Stomach (tissue), 9 donors: ENCODE measurements around the gene TOR1A. TPM values are rescaled to one million over a fixed set of nuclear protein-coding genes. Genes with fewer than 3 reads are reported as not detected.
A peak's percentile ranks its signal among the peaks of the same experiment; 100 is the strongest.

Experiments
- DNase-seq, 2 donors: peaks; one replicate each; pipeline versions ENCODE4 v3.0.0 to v3.0.0-alpha.2; 2013 to 2019
- H3K27ac ChIP-seq, 5 donors: fragments of 200-600 bp in 4 of 5; sonication (generic) in 4 of 5; one replicate each; pipeline ENCODE4 v1.5.1; 2013 to 2019; ENCODE audit warnings: mild to moderate bottlenecking in 1 of 5, moderate library complexity in 1 of 5
- H3K27me3 ChIP-seq, 3 donors: fragments of 200-600 bp; sonication (generic); one replicate each; pipeline ENCODE4 v1.5.1; 2017 to 2019; ENCODE audit warnings: mixed run types in 1 of 3
- H3K36me3 ChIP-seq, 4 donors: fragments of 200-600 bp; sonication (generic); 1 replicate in 3 of 4; 2 replicates in 1 of 4; pipeline ENCODE4 v1.5.1; 2016 to 2019
- H3K4me1 ChIP-seq, 4 donors: fragments of 200-600 bp; sonication (generic); one replicate each; pipeline ENCODE4 v1.5.1; 2016 to 2019
- H3K4me3 ChIP-seq, 4 donors: fragments of 200-600 bp; sonication (generic) in 3 of 4; one replicate each; pipeline ENCODE4 v1.5.1; 2016 to 2019; ENCODE audit warnings: mild to moderate bottlenecking in 1 of 4
- H3K9me3 ChIP-seq, 4 donors: fragments of 200-600 bp; sonication (generic); one replicate each; pipeline ENCODE4 v1.5.1; 2016 to 2019
- EP300 ChIP-seq: sonication (generic); formaldehyde crosslinking; IDR thresholded peaks from one replicate; pipeline ENCODE4 v1.6.1; 2017; ENCODE audit warnings: antibody characterized with exemption
- POLR2A ChIP-seq, 4 donors: fragments of 450-650 bp; IDR thresholded peaks; one replicate each; pipeline ENCODE4 v1.6.1; 2016; ENCODE audit warnings: antibody characterized with exemption in 4 of 4, control low read depth in 2 of 4, mild to moderate bottlenecking in 1 of 4, moderate library complexity in 1 of 4
- POLR2AphosphoS5 ChIP-seq, 3 donors: sonication (generic); formaldehyde crosslinking; IDR thresholded peaks; one replicate each; pipeline ENCODE4 v1.6.1; 2016; ENCODE audit warnings: antibody characterized with exemption in 3 of 3
- WGBS, 5 donors: extraction: QIAGEN DNeasy Blood & Tissue Kit in 3 of 5; methylation state at CpG; one replicate each; pipeline versions ENCODE4 v1.1.5 to v1.1.7; 2013 to 2018; 5-methylcytosine and 5-hydroxymethylcytosine counted together
- intact Hi-C: fragments of 100-400 bp; cut with DNase I; formaldehyde crosslinking; loops from one replicate; pipeline ENCODE4 v1.15.1; 2023; ENCODE audit warnings: low total_unique reads
- polyA plus RNA-seq, 3 donors: library from polyadenylated mRNA; stranded (reverse); fragments of 200-250 nt; gene quantifications; one replicate each; pipeline ENCODE4 v1.2.3, GENCODE V29; 2013
- total RNA-seq, 5 donors: library from RNA; depleted of rRNA; stranded (reverse); fragments of >200 nt; gene quantifications; one replicate each; pipeline versions ENCODE4 v1.1.0 to v1.2.3, GENCODE V29; 2014 to 2016
- TF ChIP-seq, protein P1 (sequence below), 7 experiments: fragments of 450-650 bp in 4 of 7; fragments of 200-600 bp in 3 of 7; sonication (generic) in 3 of 7; IDR thresholded peaks; one replicate each; pipeline ENCODE4 v1.5.1; 2016 to 2019; ENCODE audit warnings: antibody characterized with exemption in 7 of 7, control low read depth in 2 of 7, mild to moderate bottlenecking in 1 of 7
- donor health status: healthy with polysubstance abuse.
- donor health status: Bipolar disorder and iron deficiency.
- donor health status: healthy.

The TOR1A gene
- total and polyA plus RNA-seq, 8 donors, result 6.4 to 77.6 (median 22.4) TPM

GRCh38 chr9:129868872-129869486, 45.0 kb upstream of the TOR1A start:
- peaks cover 15 to 67% (median 63%) of the 10 kb centered on the region in 4 donors for H3K36me3 ChIP-seq
- TF ChIP-seq POLR2A (IDR thresholded peaks at IDR 0.05) (no peak), EP300 (no peak), POLR2AphosphoS5 (IDR thresholded peaks at IDR 0.05) (no peak)
- TF ChIP-seq, protein P1, sequence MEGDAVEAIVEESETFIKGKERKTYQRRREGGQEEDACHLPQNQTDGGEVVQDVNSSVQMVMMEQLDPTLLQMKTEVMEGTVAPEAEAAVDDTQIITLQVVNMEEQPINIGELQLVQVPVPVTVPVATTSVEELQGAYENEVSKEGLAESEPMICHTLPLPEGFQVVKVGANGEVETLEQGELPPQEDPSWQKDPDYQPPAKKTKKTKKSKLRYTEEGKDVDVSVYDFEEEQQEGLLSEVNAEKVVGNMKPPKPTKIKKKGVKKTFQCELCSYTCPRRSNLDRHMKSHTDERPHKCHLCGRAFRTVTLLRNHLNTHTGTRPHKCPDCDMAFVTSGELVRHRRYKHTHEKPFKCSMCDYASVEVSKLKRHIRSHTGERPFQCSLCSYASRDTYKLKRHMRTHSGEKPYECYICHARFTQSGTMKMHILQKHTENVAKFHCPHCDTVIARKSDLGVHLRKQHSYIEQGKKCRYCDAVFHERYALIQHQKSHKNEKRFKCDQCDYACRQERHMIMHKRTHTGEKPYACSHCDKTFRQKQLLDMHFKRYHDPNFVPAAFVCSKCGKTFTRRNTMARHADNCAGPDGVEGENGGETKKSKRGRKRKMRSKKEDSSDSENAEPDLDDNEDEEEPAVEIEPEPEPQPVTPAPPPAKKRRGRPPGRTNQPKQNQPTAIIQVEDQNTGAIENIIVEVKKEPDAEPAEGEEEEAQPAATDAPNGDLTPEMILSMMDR (IDR thresholded peaks at IDR 0.05), result no peak
- peak overlapping the region; percentile 10 to 67 (median 29) for H3K27ac ChIP-seq
- no peak overlapping the region for H3K4me3 ChIP-seq
- H3K27me3 ChIP-seq, result no peaks in the 10 kb centered on the region
- intact Hi-C loops, result no loop called here
- no peaks in the 10 kb centered on the region for H3K9me3 ChIP-seq
- peak; percentile 51 to 71 for DNase-seq
- peaks cover 0 to 7% (median 0%) of the 10 kb centered on the region in 4 donors for H3K4me1 ChIP-seq
- WGBS, 5 donors, result 78 to 89% (median 85%) methylated on average over 25 to 28 of the region's 28 CpGs

DNA sequence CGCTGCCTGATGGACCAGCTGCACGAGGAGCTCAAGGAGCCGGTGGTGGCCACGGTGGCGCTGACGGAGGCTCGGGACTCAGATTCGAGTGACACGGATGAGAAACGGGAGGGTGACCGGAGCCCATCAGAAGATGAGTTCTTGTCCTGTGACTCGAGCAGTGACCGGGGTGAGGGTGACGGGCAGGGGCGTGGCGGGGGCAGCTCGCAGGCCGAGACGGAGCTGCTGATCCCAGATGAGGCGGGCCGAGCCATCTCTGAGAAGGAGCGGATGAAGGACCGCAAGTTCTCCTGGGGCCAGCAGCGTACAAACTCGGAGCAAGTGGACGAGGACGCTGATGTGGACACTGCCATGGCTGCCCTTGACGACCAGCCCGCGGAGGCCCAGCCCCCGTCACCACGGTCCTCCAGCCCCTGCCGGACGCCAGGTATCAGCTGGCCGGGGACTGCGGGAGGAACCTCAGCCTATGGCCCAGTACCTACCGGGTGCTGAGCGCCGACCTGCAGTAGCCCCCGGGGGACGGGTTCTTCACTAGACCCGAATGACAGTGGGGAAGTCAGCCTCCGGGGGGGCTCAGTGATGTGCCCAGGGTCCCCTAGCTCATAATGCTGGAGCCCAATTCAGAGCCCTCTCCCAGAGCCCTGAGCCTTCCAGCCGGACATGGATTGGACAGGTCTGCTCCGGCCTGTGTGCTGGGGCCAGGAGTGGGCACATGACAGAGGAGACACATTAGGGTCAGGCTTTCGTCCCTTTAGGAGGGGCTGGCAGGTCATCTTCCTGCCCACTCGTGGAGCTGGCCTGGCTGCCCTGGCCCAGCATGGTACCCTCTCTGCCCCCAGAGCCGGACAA, 44.3 kb upstream of the TOR1A start:
- intact Hi-C loops, result no loop called here
- H3K27me3 ChIP-seq, result no peaks in the 10 kb centered on the region
- H3K4me3 ChIP-seq, result no peak overlapping the region
- peaks cover 9 to 72% (median 68%) of the 10 kb centered on the region in 4 donors for H3K36me3 ChIP-seq
- TF ChIP-seq POLR2AphosphoS5 (IDR thresholded peaks at IDR 0.05) (no peak), EP300 (no peak), POLR2A (IDR thresholded peaks at IDR 0.05) (no peak)
- TF ChIP-seq, protein P1 (IDR thresholded peaks at IDR 0.05), result no peak
- WGBS, 5 donors, result 87 to 90% (median 88%) methylated on average over 38 to 48 of the region's 48 CpGs
- H3K4me1 ChIP-seq, result peaks cover 0 to 7% (median 0%) of the 10 kb centered on the region in 4 donors
- H3K9me3 ChIP-seq, result no peaks in the 10 kb centered on the region
- peak overlapping the region in 4 of 5 donors; percentile 10 to 67 (median 40) for H3K27ac ChIP-seq
- no peak for DNase-seq

DNA sequence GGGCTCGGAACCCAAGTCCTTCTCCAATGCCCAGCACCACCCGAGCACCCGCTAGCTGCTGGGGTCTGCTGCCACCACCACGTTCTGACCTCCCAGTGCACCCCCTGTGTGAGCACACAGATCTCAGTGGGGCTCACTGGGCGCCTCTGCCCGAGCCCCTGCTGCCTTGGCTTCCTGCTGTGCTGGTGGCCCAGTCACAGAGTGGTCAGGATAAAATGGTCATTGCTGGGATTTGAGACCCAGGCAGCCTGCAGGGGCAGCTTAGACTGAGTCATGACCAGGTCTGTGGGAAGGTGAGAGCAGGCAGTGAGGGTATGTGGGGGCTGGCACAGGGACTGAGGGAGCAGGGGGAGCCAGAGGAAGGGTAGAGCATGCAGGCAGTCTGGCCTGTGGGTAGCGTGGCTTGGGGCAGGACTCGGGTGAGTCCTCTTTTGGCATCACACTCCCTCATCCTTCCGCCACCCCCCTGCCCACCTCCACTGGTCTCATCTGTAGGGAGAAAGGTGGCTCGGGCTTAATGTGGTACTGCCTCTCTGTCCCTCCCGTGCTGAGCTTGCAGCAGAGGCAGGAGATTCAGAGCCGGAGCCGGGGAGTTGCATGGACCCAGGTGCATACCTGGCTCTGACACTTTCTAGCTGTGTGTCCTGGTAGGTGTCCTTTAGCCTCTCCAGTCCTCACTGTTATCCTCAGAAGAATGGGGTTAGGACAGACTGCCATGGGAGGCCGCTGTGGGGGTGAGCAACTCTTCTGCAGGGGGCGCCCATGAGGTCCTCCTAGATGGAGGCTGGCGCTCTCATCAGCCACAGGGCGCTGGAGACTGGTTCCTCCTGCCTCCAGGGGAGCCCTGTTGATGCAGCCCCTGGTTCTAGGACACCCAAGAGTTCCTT, 43.4 kb upstream of the TOR1A start:
- no peak for TF ChIP-seq POLR2AphosphoS5 (IDR thresholded peaks at IDR 0.05)
- TF ChIP-seq, protein P1 (IDR thresholded peaks at IDR 0.05), result no peak
- no peak for TF ChIP-seq EP300
- no peak for TF ChIP-seq POLR2A (IDR thresholded peaks at IDR 0.05)

More for the DNA sequence above, 43.4 kb upstream of the TOR1A start:
- Histone ChIP-seq H3K4me1 (peaks cover 0 to 7% (median 0%) of the 10 kb centered on the region in 4 donors), H3K9me3 (no peaks in the 10 kb centered on the region), H3K27ac (no peak overlapping the region), H3K4me3 (no peak overlapping the region), H3K27me3 (no peaks in the 10 kb centered on the region), H3K36me3 (peaks cover 9 to 81% (median 76%) of the 10 kb centered on the region in 4 donors)
- 69 to 82% (median 79%) methylated on average over 11 to 17 of the region's 17 CpGs for WGBS, 5 donors
- intact Hi-C loops, result no loop called here
- no peak for DNase-seq
